HG02642 (cell line): ENCODE results near the gene TRPM1.
A peak's percentile ranks its signal among the peaks of the same experiment; 100 is the strongest.

Experiments used
- ATAC-seq: cut with Tn5 transposase; IDR thresholded peaks from one replicate; pipeline ENCODE4 v1.9.1; 2021; ENCODE audit warnings: mild to moderate bottlenecking; ENCODE audit not compliant: unreplicated experiment, poor library complexity

The TRPM1 gene

DNA sequence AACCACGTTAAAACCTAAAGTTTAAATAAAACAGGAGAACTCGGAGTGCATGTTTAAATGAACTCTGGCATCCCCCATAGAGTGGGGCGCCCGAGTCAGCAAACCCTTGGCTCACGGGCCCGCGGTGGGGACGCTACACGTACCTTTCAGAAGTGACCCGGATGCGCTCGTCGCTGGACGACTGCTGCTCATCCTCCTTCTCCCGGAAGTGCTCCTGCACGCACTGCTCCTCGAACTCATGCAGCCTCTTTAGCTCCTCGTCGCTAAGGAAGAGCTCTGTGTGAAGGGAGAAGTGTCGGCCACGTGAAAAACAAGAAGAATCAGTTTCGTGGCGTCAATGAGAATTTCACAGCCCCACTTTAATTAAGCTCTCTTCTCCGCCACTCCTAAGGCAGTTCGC is 75.5 kb downstream of the TRPM1 start:
- ATAC-seq = no peak

- ATAC-seq = no peak
Observed at GRCh38 chr15:31024979-31025378, 76.5 kb downstream of the TRPM1 start.

DNA sequence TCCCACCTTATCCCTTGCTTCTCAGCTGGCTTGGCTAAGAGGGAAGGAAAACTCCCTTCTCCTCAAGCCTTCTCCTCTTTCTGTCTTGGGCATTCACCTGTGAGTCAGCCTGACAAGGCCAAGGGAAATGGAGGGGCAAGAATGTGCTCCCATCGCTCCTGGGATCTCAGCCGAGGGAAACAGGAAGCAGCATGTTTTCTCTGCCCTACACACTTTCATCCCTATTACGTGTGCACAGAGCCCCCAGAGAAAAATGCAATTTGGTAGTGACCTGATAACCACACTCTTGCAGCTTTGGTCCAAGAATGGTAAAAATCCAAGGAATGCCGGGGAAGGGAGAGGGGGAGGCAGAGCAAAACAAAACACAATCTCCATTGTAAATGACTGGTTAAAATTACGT is 77.2 kb downstream of the TRPM1 start:
- no peak for ATAC-seq

DNA sequence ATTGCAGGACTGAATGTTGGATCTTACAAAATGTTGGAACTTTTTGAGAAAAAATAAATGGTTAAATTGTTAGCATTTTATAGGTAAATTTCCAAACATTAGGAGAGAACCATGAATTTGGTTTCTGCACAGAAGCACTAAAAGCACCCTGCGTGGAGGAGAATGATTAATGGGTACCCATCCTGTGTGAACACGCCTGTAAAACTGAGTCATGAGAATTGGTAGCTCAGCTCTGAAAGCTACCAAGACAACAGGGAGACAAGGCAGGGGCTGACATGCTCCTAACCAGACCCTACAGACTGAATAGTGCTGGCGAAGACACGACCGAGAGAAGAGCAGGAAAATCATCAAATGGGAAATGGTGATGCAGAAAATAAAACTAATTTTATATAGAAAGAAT is 77.7 kb downstream of the TRPM1 start:
- ATAC-seq = no peak

DNA sequence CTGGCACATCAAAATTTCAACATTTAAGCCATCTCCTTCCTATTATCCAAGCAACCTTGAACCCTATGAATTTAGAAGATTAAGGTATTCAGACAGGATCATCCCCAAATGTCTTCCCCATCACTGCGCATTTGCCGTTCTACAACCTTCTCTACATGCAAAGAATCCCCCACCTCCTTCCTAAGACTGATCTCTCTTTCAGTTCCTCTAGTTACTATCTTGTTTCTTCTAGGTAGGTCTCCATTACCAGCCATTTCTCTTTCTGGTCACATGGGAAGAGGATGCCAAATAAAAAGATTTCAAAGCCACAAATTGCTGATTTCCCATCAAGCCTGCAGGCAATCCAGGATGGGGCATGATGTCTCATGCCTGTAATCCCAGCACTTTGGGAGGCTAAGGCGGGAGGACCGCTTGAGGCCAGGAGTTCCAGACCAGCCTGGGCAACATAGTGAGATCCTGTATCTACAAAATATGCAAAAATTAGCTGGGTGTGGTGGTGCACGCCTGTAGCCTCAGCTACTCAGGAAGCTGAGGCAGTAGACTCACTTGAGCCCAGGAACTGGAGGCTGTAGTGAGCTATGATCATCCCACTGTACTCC is 80.4 kb downstream of the TRPM1 start:
- ATAC-seq = no peak

GRCh38 chr15:31020542-31020941 is 81.0 kb downstream of the TRPM1 start:
- no peak for ATAC-seq

- no peak for ATAC-seq
Observed at GRCh38 chr15:31019986-31020385, 81.5 kb downstream of the TRPM1 start.

DNA sequence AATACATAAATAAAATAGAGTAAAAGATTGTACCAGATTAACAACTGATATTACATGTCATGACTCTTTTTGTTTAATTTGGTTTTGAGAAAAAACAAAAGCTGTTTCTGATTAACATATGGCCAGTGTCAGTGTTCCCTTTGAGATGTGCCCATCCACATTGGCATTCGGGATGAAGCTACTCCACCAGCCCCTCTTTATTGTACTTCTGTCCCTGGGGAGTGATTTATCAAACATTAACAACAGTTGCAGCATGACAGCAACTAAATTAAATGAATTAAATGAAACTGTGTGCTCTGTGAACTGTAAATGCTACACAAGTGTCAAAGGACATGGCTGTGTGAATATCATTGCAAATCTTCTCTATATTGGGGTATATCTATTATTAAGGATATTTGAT is 84.2 kb downstream of the TRPM1 start:
- ATAC-seq = no peak

GRCh38 chr15:31016446-31016915 is 85.0 kb downstream of the TRPM1 start:
- ATAC-seq = no peak

DNA sequence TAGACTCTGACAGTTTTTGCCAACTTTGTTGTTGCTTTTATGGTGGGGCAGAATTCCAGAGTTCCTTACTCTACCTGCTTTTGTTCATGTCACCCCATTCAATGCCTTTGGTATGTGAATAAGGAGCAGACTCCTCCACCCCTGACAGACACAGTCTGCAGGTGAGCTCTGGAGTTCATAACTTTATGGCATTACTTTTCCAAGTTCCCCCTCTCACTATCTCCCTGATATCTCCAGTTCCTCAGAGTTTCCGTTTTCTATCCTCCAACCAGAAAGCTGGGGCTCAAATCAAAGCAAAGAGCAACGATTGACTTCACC is 87.0 kb downstream of the TRPM1 start:
- ATAC-seq = no peak

DNA sequence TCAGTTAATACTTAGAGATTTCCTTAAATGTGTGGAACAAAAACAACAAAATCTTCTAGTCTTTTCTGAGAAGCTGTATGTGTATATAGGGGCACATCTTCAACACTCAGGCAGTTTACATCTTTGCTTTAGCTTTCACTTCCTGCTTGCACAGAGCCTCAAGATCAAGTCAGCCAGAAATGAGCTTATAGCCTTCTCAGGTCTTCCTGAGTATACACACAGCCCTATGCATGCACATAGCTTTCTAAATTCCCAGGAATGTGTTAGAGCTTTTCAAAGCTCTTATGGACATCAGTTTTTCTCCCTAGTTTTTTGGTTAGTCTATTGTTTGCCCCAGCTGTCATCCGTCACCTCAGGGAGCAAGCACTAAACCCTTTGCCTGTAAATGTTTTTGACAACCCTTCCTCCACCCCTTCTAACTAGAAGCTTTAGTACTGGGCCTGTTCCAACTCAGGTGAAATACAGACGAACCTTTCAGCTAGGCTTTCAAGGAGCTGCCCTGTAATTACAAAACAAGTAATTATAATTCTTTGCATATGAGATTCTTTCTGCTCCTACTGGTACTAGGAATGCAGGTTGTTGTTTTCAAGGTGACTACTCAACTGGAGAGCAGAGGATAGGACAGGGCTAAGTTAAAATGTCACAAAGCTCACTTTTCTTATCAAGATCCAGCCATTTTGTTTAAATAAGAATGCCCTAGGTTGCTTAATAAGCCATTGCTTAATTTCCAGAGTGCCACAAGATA is 87.5 kb downstream of the TRPM1 start:
- peak; percentile 90 for ATAC-seq

- no peak for ATAC-seq
Observed at GRCh38 chr15:31012455-31012854, 89.1 kb downstream of the TRPM1 start.

- ATAC-seq = no peak
Observed at GRCh38 chr15:31010036-31010435, 91.5 kb downstream of the TRPM1 start.

GRCh38 chr15:31005660-31006059 is 95.9 kb downstream of the TRPM1 start:
- no peak for ATAC-seq

- ATAC-seq = peak; percentile 92
Observed at GRCh38 chr15:31004220-31004733, 97.2 kb downstream of the TRPM1 start.

DNA sequence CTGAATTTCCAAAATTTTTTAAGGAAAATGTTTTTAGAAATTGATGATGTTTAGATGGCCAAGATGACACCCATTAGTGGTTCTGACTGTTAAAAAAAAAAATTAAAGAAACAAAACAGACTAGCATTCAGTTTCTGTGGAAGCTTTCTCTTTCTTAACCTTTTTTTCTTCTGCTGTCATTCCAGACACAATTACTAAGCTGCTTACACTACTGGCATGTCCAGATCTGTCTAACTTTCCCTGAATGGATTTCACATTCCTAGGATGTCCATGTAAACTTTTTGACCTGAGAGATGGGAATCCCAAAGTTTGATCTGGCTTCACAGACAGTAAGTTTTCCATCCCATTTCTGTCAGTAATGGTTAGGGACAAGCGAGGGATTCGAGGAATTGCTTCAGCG is 99.8 kb downstream of the TRPM1 start:
- ATAC-seq = no peak

DNA sequence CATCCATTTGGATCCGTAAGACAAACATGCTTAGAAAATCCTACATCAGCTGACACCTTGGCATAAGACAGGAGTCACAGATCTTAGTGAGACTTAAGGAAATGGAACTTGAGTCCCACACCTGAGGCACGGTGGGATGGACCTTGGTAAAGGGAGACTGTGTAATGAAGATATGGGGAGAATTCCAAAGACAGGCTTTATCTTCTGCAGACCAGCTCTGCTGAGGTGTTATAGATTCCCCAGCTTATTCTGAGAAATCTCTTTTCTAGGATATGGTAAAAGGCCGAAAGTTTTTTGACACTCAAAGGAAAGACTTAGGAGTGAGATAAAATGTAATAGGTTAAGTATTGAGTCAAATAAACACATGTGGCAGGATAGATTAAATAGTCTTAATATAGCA is 101.8 kb downstream of the TRPM1 start:
- ATAC-seq = no peak

DNA sequence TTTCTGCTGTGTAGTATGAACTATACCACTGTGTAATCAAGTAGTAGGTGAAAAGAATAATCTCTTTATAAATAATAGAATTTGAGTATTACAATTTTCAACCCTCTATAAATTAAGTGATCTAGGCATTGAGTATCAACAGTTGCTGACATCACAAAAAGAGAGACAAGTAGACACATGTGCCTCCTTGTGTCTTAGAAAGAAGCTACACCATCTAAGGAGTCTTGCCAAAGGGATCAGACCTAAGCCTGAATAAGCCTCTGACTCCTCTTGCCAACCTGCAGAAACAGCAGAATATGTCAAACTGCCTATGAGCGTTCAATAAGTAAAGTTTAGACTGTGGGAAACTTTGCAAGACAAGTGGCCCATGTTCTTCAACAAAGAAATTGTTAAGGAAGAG is 104.3 kb downstream of the TRPM1 start:
- no peak for ATAC-seq

GRCh38 chr15:30992249-30992864 is 109.2 kb downstream of the TRPM1 start:
- ATAC-seq = no peak

DNA sequence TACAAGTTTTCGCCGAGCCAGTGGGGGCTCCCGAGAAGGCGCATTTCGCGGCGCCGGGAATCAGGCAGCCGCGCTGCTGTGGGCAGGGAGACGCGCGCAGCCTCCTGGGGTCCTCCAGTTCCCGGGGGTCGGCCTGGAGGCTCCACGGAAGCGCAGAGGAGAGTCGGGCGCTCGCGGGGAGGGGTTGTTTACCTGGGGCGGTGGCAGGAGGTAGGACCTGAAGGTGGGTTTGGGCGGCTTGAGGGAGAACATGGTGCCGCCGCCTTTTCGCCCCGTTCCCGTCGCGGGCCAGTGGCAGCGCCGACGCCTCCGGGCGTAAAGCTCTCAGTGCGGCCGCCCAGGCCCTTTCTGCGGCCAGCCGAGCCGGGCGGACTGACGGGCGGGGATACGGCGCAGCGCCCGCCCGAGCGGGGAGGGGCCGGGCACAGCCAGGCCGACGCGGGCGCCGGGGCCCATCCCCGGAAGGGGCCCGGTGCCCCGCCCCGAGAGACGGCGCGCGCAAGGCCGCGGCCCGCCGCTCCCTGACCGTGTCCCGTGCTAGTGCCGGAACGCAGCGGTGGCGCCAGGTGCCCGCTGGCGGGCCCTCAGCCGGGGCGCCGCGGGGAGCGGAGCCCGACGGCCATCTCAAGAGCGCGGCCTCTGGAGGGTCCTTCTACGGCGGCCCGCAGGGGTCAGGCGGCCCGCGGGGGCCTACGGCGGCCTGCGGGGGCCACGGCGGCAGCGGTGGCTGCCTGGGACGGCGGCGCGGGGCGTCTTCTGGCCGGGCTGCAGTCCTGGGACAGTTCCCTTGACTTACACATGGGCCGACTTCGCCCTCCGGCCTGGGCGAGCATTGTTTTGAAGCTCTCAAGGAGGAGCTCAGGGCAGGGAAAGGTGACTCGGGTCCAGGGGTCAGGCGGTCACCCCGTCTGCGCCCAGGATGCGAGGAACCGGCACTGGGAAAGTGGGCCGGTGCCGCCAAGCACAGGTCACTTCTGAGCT is 110.0 kb downstream of the TRPM1 start, which contains the start of gene MTMR10:
Gene MTMR10, minus strand, starts transcription at position 374 of the 981 bp plus-strand sequence. Its CDS starts 122 bp downstream, at position 252.
- peak; percentile 95 for ATAC-seq
